ENCODE data around the gene LRMDA.

The LRMDA gene

GRCh38 chr10:75708060-75708459 is 276.6 kb downstream of the LRMDA start:
- Histone ChIP-seq H3K9me3 (ENCODE audit: insufficient read depth, low read depth, low read length) (no peaks in the 10 kb centered on the region), H3K9ac (ENCODE audit: low read depth, low read length) (no peak overlapping the region; the same call in 1 of the 2 replicates), H3K27ac (ENCODE audit: low read length) (no peak overlapping the region), H3K27me3 (ENCODE audit: insufficient read depth, low read length) (0 out of 2 replicates have a peak, but pooled peaks cover 5% of the 10 kb centered on the region), H3K4me3 (ENCODE audit: low read length) (no peak overlapping the region), H3K4me1 (ENCODE audit: insufficient read depth, low read length) (peaks cover 24% of the 10 kb centered on the region; the same call in 1 of the 2 replicates), H3K36me3 (ENCODE audit: insufficient read depth, low read depth, low read length) (no peaks in the 10 kb centered on the region)

- no peaks in the 10 kb centered on the region for H3K36me3 ChIP-seq (ENCODE audit: insufficient read depth, low read depth, low read length)
- 0 out of 2 replicates have a peak, but pooled peaks cover 5% of the 10 kb centered on the region for H3K27me3 ChIP-seq (ENCODE audit: insufficient read depth, low read length)
- H3K9me3 ChIP-seq (ENCODE audit: insufficient read depth, low read depth, low read length), result no peaks in the 10 kb centered on the region
- H3K27ac ChIP-seq (ENCODE audit: low read length), result no peak overlapping the region
- peaks cover 24% of the 10 kb centered on the region; the same call in 1 of the 2 replicates for H3K4me1 ChIP-seq (ENCODE audit: insufficient read depth, low read length)
- H3K9ac ChIP-seq (ENCODE audit: low read depth, low read length), result no peak overlapping the region
- no peak overlapping the region for H3K4me3 ChIP-seq (ENCODE audit: low read length)
Measured at GRCh38 chr10:75709245-75709644, 277.8 kb downstream of the LRMDA start.

GRCh38 chr10:75709811-75710210 is 278.4 kb downstream of the LRMDA start:
- Histone ChIP-seq H3K27me3 (ENCODE audit: insufficient read depth, low read length) (0 out of 2 replicates have a peak, but pooled peaks cover 5% of the 10 kb centered on the region), H3K4me1 (ENCODE audit: insufficient read depth, low read length) (peaks cover 24% of the 10 kb centered on the region; the same call in 1 of the 2 replicates), H3K4me3 (ENCODE audit: low read length) (no peak overlapping the region), H3K9me3 (ENCODE audit: insufficient read depth, low read depth, low read length) (no peaks in the 10 kb centered on the region), H3K27ac (ENCODE audit: low read length) (no peak overlapping the region), H3K9ac (ENCODE audit: low read depth, low read length) (no peak overlapping the region), H3K36me3 (ENCODE audit: insufficient read depth, low read depth, low read length) (no peaks in the 10 kb centered on the region)

GRCh38 chr10:75712242-75712880 is 280.9 kb downstream of the LRMDA start:
- Histone ChIP-seq H3K4me1 (ENCODE audit: insufficient read depth, low read length) (peaks cover 26% of the 10 kb centered on the region; the same call in 1 of the 2 replicates), H3K9me3 (ENCODE audit: insufficient read depth, low read depth, low read length) (no peaks in the 10 kb centered on the region), H3K9ac (ENCODE audit: low read depth, low read length) (peak overlapping the region; percentile 25; the same call in 1 of the 2 replicates), H3K27me3 (ENCODE audit: insufficient read depth, low read length) (0 out of 2 replicates have a peak, but pooled peaks cover 5% of the 10 kb centered on the region), H3K27ac (ENCODE audit: low read length) (no peak overlapping the region), H3K4me3 (ENCODE audit: low read length) (no peak overlapping the region), H3K36me3 (ENCODE audit: insufficient read depth, low read depth, low read length) (no peaks in the 10 kb centered on the region)

GRCh38 chr10:75716506-75716905 is 285.1 kb downstream of the LRMDA start:
- Histone ChIP-seq H3K9ac (ENCODE audit: low read depth, low read length) (no peak overlapping the region), H3K27me3 (ENCODE audit: insufficient read depth, low read length) (0 out of 2 replicates have a peak, but pooled peaks cover 5% of the 10 kb centered on the region), H3K9me3 (ENCODE audit: insufficient read depth, low read depth, low read length) (no peaks in the 10 kb centered on the region), H3K27ac (ENCODE audit: low read length) (no peak overlapping the region), H3K4me3 (ENCODE audit: low read length) (no peak overlapping the region), H3K36me3 (ENCODE audit: insufficient read depth, low read depth, low read length) (no peaks in the 10 kb centered on the region), H3K4me1 (ENCODE audit: insufficient read depth, low read length) (peaks cover 5% of the 10 kb centered on the region; the same call in 1 of the 2 replicates)

GRCh38 chr10:75717126-75717916 is 285.9 kb downstream of the LRMDA start:
- no peak overlapping the region for H3K4me3 ChIP-seq (ENCODE audit: low read length)
- 0 out of 2 replicates have a peak, but pooled peaks cover 5% of the 10 kb centered on the region for H3K27me3 ChIP-seq (ENCODE audit: insufficient read depth, low read length)
- no peaks in the 10 kb centered on the region for H3K36me3 ChIP-seq (ENCODE audit: insufficient read depth, low read depth, low read length)
- H3K4me1 ChIP-seq (ENCODE audit: insufficient read depth, low read length), result peaks cover 5% of the 10 kb centered on the region; the same call in 1 of the 2 replicates
- H3K27ac ChIP-seq (ENCODE audit: low read length), result no peak overlapping the region
- H3K9me3 ChIP-seq (ENCODE audit: insufficient read depth, low read depth, low read length), result no peaks in the 10 kb centered on the region
- no peak overlapping the region for H3K9ac ChIP-seq (ENCODE audit: low read depth, low read length)

- Histone ChIP-seq H3K9me3 (ENCODE audit: insufficient read depth, low read depth, low read length) (no peaks in the 10 kb centered on the region), H3K4me3 (ENCODE audit: low read length) (no peak overlapping the region), H3K36me3 (ENCODE audit: insufficient read depth, low read depth, low read length) (no peaks in the 10 kb centered on the region), H3K27ac (ENCODE audit: low read length) (no peak overlapping the region), H3K27me3 (ENCODE audit: insufficient read depth, low read length) (no peaks in the 10 kb centered on the region), H3K4me1 (ENCODE audit: insufficient read depth, low read length) (peaks cover 5% of the 10 kb centered on the region; the same call in 1 of the 2 replicates), H3K9ac (ENCODE audit: low read depth, low read length) (no peak overlapping the region)
Measured at GRCh38 chr10:75718991-75719390, 287.6 kb downstream of the LRMDA start.

- no peak overlapping the region for H3K27ac ChIP-seq (ENCODE audit: low read length)
- H3K9me3 ChIP-seq (ENCODE audit: insufficient read depth, low read depth, low read length), result no peaks in the 10 kb centered on the region
- no peak overlapping the region for H3K4me3 ChIP-seq (ENCODE audit: low read length)
- no peaks in the 10 kb centered on the region for H3K36me3 ChIP-seq (ENCODE audit: insufficient read depth, low read depth, low read length)
- H3K4me1 ChIP-seq (ENCODE audit: insufficient read depth, low read length), result peaks cover 5% of the 10 kb centered on the region; the same call in 1 of the 2 replicates
- no peak overlapping the region for H3K9ac ChIP-seq (ENCODE audit: low read depth, low read length)
- H3K27me3 ChIP-seq (ENCODE audit: insufficient read depth, low read length), result no peaks in the 10 kb centered on the region
Measured at GRCh38 chr10:75720157-75720556, 288.7 kb downstream of the LRMDA start.

GRCh38 chr10:75722020-75722419 is 290.6 kb downstream of the LRMDA start:
- no peaks in the 10 kb centered on the region for H3K9me3 ChIP-seq (ENCODE audit: insufficient read depth, low read depth, low read length)

GRCh38 chr10:75722609-75723008 is 291.2 kb downstream of the LRMDA start:
- no peaks in the 10 kb centered on the region for H3K27me3 ChIP-seq (ENCODE audit: insufficient read depth, low read length)
- H3K4me3 ChIP-seq (ENCODE audit: low read length), result no peak overlapping the region
- no peaks in the 10 kb centered on the region for H3K9me3 ChIP-seq (ENCODE audit: insufficient read depth, low read depth, low read length)
- no peaks in the 10 kb centered on the region for H3K4me1 ChIP-seq (ENCODE audit: insufficient read depth, low read length)
- no peaks in the 10 kb centered on the region for H3K36me3 ChIP-seq (ENCODE audit: insufficient read depth, low read depth, low read length)
- H3K9ac ChIP-seq (ENCODE audit: low read depth, low read length), result no peak overlapping the region
- no peak overlapping the region for H3K27ac ChIP-seq (ENCODE audit: low read length)

More at GRCh38 chr10:75722020-75722419, 290.6 kb downstream of the LRMDA start:
- H3K4me1 ChIP-seq (ENCODE audit: insufficient read depth, low read length), result no peaks in the 10 kb centered on the region
- H3K27ac ChIP-seq (ENCODE audit: low read length), result no peak overlapping the region
- H3K36me3 ChIP-seq (ENCODE audit: insufficient read depth, low read depth, low read length), result no peaks in the 10 kb centered on the region
- no peak overlapping the region for H3K9ac ChIP-seq (ENCODE audit: low read depth, low read length)
- H3K27me3 ChIP-seq (ENCODE audit: insufficient read depth, low read length), result no peaks in the 10 kb centered on the region
- H3K4me3 ChIP-seq (ENCODE audit: low read length), result no peak overlapping the region

- Histone ChIP-seq H3K36me3 (ENCODE audit: insufficient read depth, low read depth, low read length) (no peaks in the 10 kb centered on the region), H3K9me3 (ENCODE audit: insufficient read depth, low read depth, low read length) (no peaks in the 10 kb centered on the region), H3K27ac (ENCODE audit: low read length) (no peak overlapping the region), H3K4me3 (ENCODE audit: low read length) (no peak overlapping the region), H3K4me1 (ENCODE audit: insufficient read depth, low read length) (no peaks in the 10 kb centered on the region), H3K27me3 (ENCODE audit: insufficient read depth, low read length) (no peaks in the 10 kb centered on the region), H3K9ac (ENCODE audit: low read depth, low read length) (no peak overlapping the region)
Measured at GRCh38 chr10:75723319-75723980, 292.0 kb downstream of the LRMDA start.

All from iPS-20b (cell line).